Cardiac muscle cell (in vitro differentiated cells and primary cell): ENCODE measurements around the gene ARID5B. TPM values are rescaled to one million over a fixed set of nuclear protein-coding genes. Genes with fewer than 3 reads are reported as not detected.

Experiments
- DNase-seq, 2 donors: peaks; one replicate each; pipeline versions ENCODE4 v3.0.0 to v3.0.0-alpha.2; 2010 to 2017; ENCODE audit warnings: low read depth in 1 of 2, low spot score in 1 of 2
- H3K27ac ChIP-seq: fragments of 200-600 bp; sonication (generic); 2 replicates; pipeline ENCODE4 v1.5.1; 2016
- H3K27me3 ChIP-seq: fragments of 200-600 bp; sonication (generic); 2 replicates; pipeline ENCODE4 v1.6.0; 2016; ENCODE audit warnings: control low read depth
- H3K36me3 ChIP-seq: fragments of 200-600 bp; sonication (generic); 2 replicates; pipeline ENCODE4 v1.5.1; 2016; ENCODE audit warnings: control low read depth
- H3K4me1 ChIP-seq: fragments of 200-600 bp; sonication (generic); 2 replicates; pipeline ENCODE4 v1.8.1; 2017; ENCODE audit warnings: low read depth, mild to moderate bottlenecking, mixed run types
- H3K4me3 ChIP-seq: fragments of 200-600 bp; sonication (generic); 2 replicates; pipeline ENCODE4 v1.5.1; 2016; ENCODE audit warnings: mild to moderate bottlenecking
- H3K9me3 ChIP-seq: fragments of 200-600 bp; sonication (generic); 2 replicates; pipeline ENCODE4 v1.5.1; 2017; ENCODE audit warnings: low read depth, mild to moderate bottlenecking, control low read depth
- CTCF ChIP-seq: IDR thresholded peaks from 2 replicates; pipeline ENCODE4 v1.5.1; 2012; ENCODE audit warnings: low read depth, mild to moderate bottlenecking, low read length
- polyA plus RNA-seq: library from polyadenylated mRNA; unstranded; fragments of >200 nt; fragmentation: Nextera tagmentation; extraction: Ambion mirVana; gene quantifications from 2 replicates; pipeline ENCODE4 v1.2.1, GENCODE V29; 2016
- total RNA-seq: library from RNA; depleted of rRNA; stranded (reverse); fragments of >200 nt; gene quantifications from 2 replicates; pipeline ENCODE4 v1.2.3, GENCODE V29; 2016

Gene ARID5B
- total and polyA plus RNA-seq, 2 experiments from 2014 or later = 4.9 to 7.8 TPM

GRCh38 chr10:62080905-62081304 is 179.4 kb downstream of the ARID5B start:
- Histone ChIP-seq H3K9me3 (no peaks in the 10 kb centered on the region), H3K36me3 (no peaks in the 10 kb centered on the region), H3K27ac (no peak overlapping the region), H3K4me1 (peaks cover 21% of the 10 kb centered on the region), H3K27me3 (no peaks in the 10 kb centered on the region), H3K4me3 (no peak overlapping the region)
- no peak for DNase-seq
- no peak for TF ChIP-seq CTCF

GRCh38 chr10:62081341-62082270 is 180.1 kb downstream of the ARID5B start:
- no peak for TF ChIP-seq CTCF
- H3K4me3 ChIP-seq = no peak overlapping the region
- H3K27ac ChIP-seq = no peak overlapping the region
- DNase-seq = no peak
- H3K4me1 ChIP-seq = peaks cover 21% of the 10 kb centered on the region
- H3K27me3 ChIP-seq = no peaks in the 10 kb centered on the region
- no peaks in the 10 kb centered on the region for H3K36me3 ChIP-seq
- no peaks in the 10 kb centered on the region for H3K9me3 ChIP-seq

GRCh38 chr10:62082271-62082656 is 180.8 kb downstream of the ARID5B start:
- Histone ChIP-seq H3K27me3 (no peaks in the 10 kb centered on the region), H3K4me1 (peaks cover 21% of the 10 kb centered on the region), H3K36me3 (no peaks in the 10 kb centered on the region), H3K4me3 (no peak overlapping the region), H3K9me3 (no peaks in the 10 kb centered on the region), H3K27ac (peak overlapping the region; percentile 64)
- DNase-seq = no peak
- no peak for TF ChIP-seq CTCF

GRCh38 chr10:62082729-62083411 is 181.4 kb downstream of the ARID5B start:
- DNase-seq = peak; percentile 3 to 83
- peak overlapping the region; percentile 64 for H3K27ac ChIP-seq

More at GRCh38 chr10:62082729-62083411, 181.4 kb downstream of the ARID5B start:
- no peaks in the 10 kb centered on the region for H3K36me3 ChIP-seq
- no peak for TF ChIP-seq CTCF
- no peaks in the 10 kb centered on the region for H3K9me3 ChIP-seq
- H3K27me3 ChIP-seq = no peaks in the 10 kb centered on the region
- H3K4me3 ChIP-seq = no peak overlapping the region
- H3K4me1 ChIP-seq = peaks cover 21% of the 10 kb centered on the region
